MCF 10A (cell line): ENCODE measurements around the gene POMGNT2. TPM values are rescaled to one million over a fixed set of nuclear protein-coding genes. Genes with fewer than 3 reads are reported as not detected.
A peak's percentile ranks its signal among the peaks of the same experiment; 100 is the strongest.

Experiments used
- BruUV-seq: library from RNA; stranded (reverse); fragments of 400-500 nt; replicated peaks from 2 replicates; lab custom pipeline; 2021; lab: Mats Ljungman, UMichigan
- CTCF ChIA-PET: fragments of 300-600 bp; sonication (Branson Sonifier 250); formaldehyde crosslinking; extraction: SDS; loops from one replicate; lab custom pipeline; 2021; ENCODE audit warnings: antibody characterized with exemption, inconsistent platforms; lab: Yijun Ruan, JAX
- POLR2A ChIA-PET: fragments of 300-600, 350-650 bp; sonication (Branson Sonifier 250); formaldehyde crosslinking; extraction: SDS; loops from one replicate; lab custom pipeline; 2020; ENCODE audit warnings: antibody characterized with exemption, inconsistent platforms; lab: Yijun Ruan, JAX
- DNase-seq: peaks from one replicate; pipeline ENCODE4 v3.0.0-alpha.2; 2018; ENCODE audit not compliant: unreplicated experiment
- H3K27ac Mint-ChIP-seq: one replicate; pipeline ENCODE4 v1.8.0; 2022; ENCODE audit warnings: mild to moderate bottlenecking, low read depth, mixed read lengths; ENCODE audit not compliant: unreplicated experiment
- H3K27me3 Mint-ChIP-seq: one replicate; pipeline ENCODE4 v1.8.0; 2022; ENCODE audit warnings: mixed read lengths; ENCODE audit not compliant: insufficient read depth, unreplicated experiment
- H3K36me3 Mint-ChIP-seq: one replicate; pipeline ENCODE4 v1.8.0; 2022; ENCODE audit warnings: mild to moderate bottlenecking, moderate library complexity, mixed read lengths; ENCODE audit not compliant: insufficient read depth, unreplicated experiment
- H3K4me1 Mint-ChIP-seq: one replicate; pipeline ENCODE4 v1.8.0; 2022; ENCODE audit warnings: mixed read lengths; ENCODE audit not compliant: insufficient read depth, unreplicated experiment
- H3K4me3 Mint-ChIP-seq: one replicate; pipeline ENCODE4 v1.8.0; 2022; ENCODE audit warnings: mild to moderate bottlenecking, moderate library complexity, mixed read lengths; ENCODE audit not compliant: unreplicated experiment
- H3K9me3 Mint-ChIP-seq: one replicate; pipeline ENCODE4 v1.8.0; 2022; ENCODE audit warnings: mixed read lengths; ENCODE audit not compliant: unreplicated experiment
- CTCF ChIP-seq: fragments of 200-600 bp; IDR thresholded peaks from one replicate; pipeline ENCODE4 v1.8.0; 2022; ENCODE audit warnings: antibody characterized with exemption, mild to moderate bottlenecking; ENCODE audit not compliant: unreplicated experiment
- intact Hi-C: fragments of 100-400 bp; cut with micrococcal nuclease; formaldehyde crosslinking; loops from 2 replicates; pipeline ENCODE4 v1.14.1; 2022
- total RNA-seq: library from RNA; stranded (reverse); gene quantifications from 2 replicates; pipeline ENCODE4 v1.2.3, GENCODE V29; 2022

The POMGNT2 gene
- total RNA-seq, 1 experiment from 2014 or later = 6.2 TPM

DNA sequence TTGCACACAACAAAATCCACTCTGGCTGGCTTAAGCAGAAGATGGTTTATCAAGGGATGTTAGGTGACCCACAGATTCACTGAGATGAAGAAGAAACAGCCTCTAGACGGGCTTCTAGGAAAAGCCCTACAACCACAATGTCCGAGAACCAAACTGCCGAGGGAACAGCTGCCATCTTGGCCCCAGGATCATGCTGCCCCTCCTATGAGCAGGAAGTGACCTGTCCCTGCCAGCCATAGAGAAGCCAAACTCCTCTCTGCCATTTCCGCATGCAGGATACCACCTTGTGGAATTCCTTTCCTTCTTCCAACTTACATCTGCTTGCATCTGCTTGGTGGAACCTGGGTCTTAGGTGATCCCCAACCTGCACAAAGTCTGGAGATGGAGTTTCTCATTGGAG is 11.4 kb upstream of the POMGNT2 start:
- no TSS peak for BruUV-seq
- no peak overlapping the region for H3K4me3 Mint-ChIP-seq
- H3K9me3 Mint-ChIP-seq = no peaks in the 10 kb centered on the region
- intact Hi-C loops = no loop called here
- H3K4me1 Mint-ChIP-seq = no peaks in the 10 kb centered on the region
- DNase-seq = no peak
- peaks cover 34% of the 10 kb centered on the region for H3K27me3 Mint-ChIP-seq
- no peak for TF ChIP-seq CTCF
- H3K27ac Mint-ChIP-seq = no peak overlapping the region
- H3K36me3 Mint-ChIP-seq = no peaks in the 10 kb centered on the region
- POLR2A ChIA-PET = no interaction called here
- CTCF ChIA-PET = no interaction called here

DNA sequence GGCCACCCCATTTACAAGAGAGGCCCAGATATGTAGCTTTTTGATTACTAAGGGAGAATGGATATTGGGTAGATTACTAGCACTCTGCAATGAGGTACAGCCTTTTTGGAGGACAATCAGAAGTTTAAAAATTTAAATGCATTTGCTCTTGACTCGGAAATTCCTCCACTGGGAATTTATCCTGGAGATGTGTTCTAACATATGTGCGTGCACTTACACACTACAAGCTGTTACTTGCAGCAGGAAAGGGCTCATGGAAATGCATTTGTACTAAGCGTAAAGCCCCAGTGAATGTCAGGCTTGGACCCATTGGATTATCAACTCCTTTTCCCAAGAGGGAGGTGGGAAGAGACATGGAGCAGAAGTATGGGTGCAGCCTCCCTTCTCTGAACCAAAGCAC is 7.8 kb upstream of the POMGNT2 start:
- Mint-ChIP-seq H3K9me3 (no peaks in the 10 kb centered on the region), H3K27ac (no peak overlapping the region), H3K36me3 (no peaks in the 10 kb centered on the region), H3K4me3 (no peak overlapping the region), H3K4me1 (no peaks in the 10 kb centered on the region), H3K27me3 (peaks cover 21% of the 10 kb centered on the region)
- no peak for TF ChIP-seq CTCF
- no peak for DNase-seq
- intact Hi-C loops = no loop called here
- CTCF ChIA-PET = interaction anchor here (0.7 to 1.0 kb wide), 2 partner anchors 47 to 144 kb away, joined by 3 read pairs; no protein-coding TSS in a partner anchor
- POLR2A ChIA-PET = interaction anchor here (0.9 kb wide), 1 partner anchor 8 kb away, joined by 3 read pairs; no protein-coding TSS in a partner anchor
- BruUV-seq = no TSS peak

GRCh38 chr3:43106293-43106628 is 382 bp upstream of the POMGNT2 start:
- no peak for DNase-seq
- no peak overlapping the region for H3K27ac Mint-ChIP-seq
- POLR2A ChIA-PET = interaction anchor here (0.6 to 0.8 kb wide), 2 partner anchors 33 to 944 kb away, joined by 3 read pairs; no protein-coding TSS in a partner anchor
- no peaks in the 10 kb centered on the region for H3K27me3 Mint-ChIP-seq
- intact Hi-C loops = no loop called here
- no TSS peak for BruUV-seq
- TF ChIP-seq CTCF = no peak
- H3K4me1 Mint-ChIP-seq = peaks cover 8% of the 10 kb centered on the region
- CTCF ChIA-PET = no interaction called here
- no peaks in the 10 kb centered on the region for H3K9me3 Mint-ChIP-seq
- peak overlapping the region; percentile 70 for H3K4me3 Mint-ChIP-seq
- no peaks in the 10 kb centered on the region for H3K36me3 Mint-ChIP-seq

DNA sequence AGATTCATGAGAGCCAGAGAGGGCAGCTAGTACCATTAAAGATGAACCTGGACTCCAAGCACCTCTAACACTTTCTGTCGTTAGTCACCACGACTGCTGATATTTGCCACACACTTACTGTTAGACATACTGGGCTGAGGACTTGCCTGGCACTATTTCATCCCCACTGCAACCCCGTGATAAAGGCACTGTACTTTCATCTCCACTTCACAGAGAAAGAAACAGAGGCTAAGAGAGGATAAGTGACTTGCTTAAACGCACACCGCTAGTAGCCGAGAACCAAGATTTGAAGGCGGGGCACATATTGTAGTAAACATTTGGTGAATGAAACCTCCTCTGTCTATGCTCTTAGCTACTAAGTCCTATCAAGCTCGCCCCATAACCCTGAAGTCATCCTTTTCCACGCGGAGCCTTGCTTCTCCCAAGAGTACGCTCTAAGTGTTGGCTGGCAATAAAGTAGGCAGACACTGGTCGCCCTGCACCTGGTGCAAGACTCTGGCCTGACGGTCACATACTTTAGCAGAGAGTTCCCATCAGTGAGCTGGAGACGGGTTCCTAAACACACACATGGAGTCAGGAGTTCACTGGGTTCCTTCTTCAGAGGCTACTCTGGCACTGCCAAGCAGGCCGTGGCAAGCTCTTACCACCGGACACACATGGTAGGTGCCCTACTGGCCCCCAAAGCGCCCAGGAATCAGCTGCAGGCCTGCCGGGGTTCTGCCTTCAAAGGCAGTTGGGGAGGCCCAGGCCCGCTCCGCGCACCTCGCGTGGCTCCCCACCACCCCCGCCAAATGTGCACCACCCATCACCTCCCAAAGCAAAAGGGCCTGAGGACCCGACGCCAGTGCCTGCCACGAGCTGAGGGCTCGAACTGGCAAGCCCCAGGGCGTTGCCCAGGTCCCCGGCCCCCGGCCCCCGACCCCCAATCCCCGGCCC is 951 bp downstream of the POMGNT2 start:
- intact Hi-C loops = no loop called here
- Mint-ChIP-seq H3K27ac (no peak overlapping the region), H3K9me3 (no peaks in the 10 kb centered on the region), H3K4me3 (peak overlapping the region; percentile 70), H3K4me1 (peaks cover 8% of the 10 kb centered on the region), H3K27me3 (no peaks in the 10 kb centered on the region), H3K36me3 (no peaks in the 10 kb centered on the region)
- ChIA-PET CTCF (no interaction called here), POLR2A (no interaction called here)
- BruUV-seq = no TSS peak
- no peak for TF ChIP-seq CTCF
- DNase-seq = no peak
